Neural cell (in vitro differentiated cells): ENCODE results near the gene CCR7. TPM values are rescaled to one million over a fixed set of nuclear protein-coding genes. Genes with fewer than 3 reads are reported as not detected.

ENCODE experiments used
- H2AFZ ChIP-seq: fragments of 200-600, 300-800 bp; sonication (generic), shearing (Covaris generic); 2 replicates; pipeline ENCODE4 v1.6.0; 2014; ENCODE audit warnings: low read depth, mild to moderate bottlenecking, antibody characterized with exemption, low read length, moderate library complexity
- H3F3A ChIP-seq: fragments of 200-600 bp; shearing (Covaris generic); 2 replicates; pipeline ENCODE4 v1.6.1; 2016; ENCODE audit warnings: mild to moderate bottlenecking, moderate library complexity, mixed read lengths, antibody characterized with exemption, low read length; ENCODE audit not compliant: insufficient read depth, poor library complexity, severe bottlenecking
- H3K27ac ChIP-seq: fragments of 200-600, 300-800 bp; sonication (generic), shearing (Covaris generic); 2 replicates; pipeline ENCODE4 v1.5.1; 2014; ENCODE audit warnings: mild to moderate bottlenecking, low read length, moderate library complexity
- H3K27me3 ChIP-seq: fragments of 300-800, 200-600 bp; sonication (generic), shearing (Covaris generic); 2 replicates; pipeline ENCODE4 v1.6.0; 2014; ENCODE audit warnings: mild to moderate bottlenecking, low read depth, low read length, moderate library complexity; ENCODE audit not compliant: insufficient read depth
- H3K36me3 ChIP-seq: fragments of 300-800, 200-600 bp; sonication (generic), shearing (Covaris generic); 2 replicates; pipeline ENCODE4 v1.5.1; 2014; ENCODE audit warnings: mild to moderate bottlenecking, antibody characterized with exemption, low read length, moderate library complexity; ENCODE audit not compliant: insufficient read depth
- H3K4me2 ChIP-seq: fragments of 300-800, 200-600 bp; sonication (generic), shearing (Covaris generic); 2 replicates; pipeline ENCODE4 v1.6.0; 2014; ENCODE audit warnings: mild to moderate bottlenecking, low read length
- H3K4me3 ChIP-seq: fragments of 300-800, 200-600 bp; sonication (generic), shearing (Covaris generic); 2 replicates; pipeline ENCODE4 v1.5.1; 2014; ENCODE audit warnings: mild to moderate bottlenecking, low read length, moderate library complexity
- H3K79me2 ChIP-seq: fragments of 200-600 bp; shearing (Covaris generic); replicated peaks from 2 replicates; pipeline ENCODE4 v1.6.0; 2014; ENCODE audit warnings: mild to moderate bottlenecking, low read length, moderate library complexity; ENCODE audit not compliant: insufficient read depth
- H3K9ac ChIP-seq: fragments of 300-800, 200-600 bp; sonication (generic), shearing (Covaris generic); 2 replicates; pipeline ENCODE4 v1.6.1; 2016; ENCODE audit warnings: mild to moderate bottlenecking, low read length, mixed read lengths
- H3K9me2 ChIP-seq: fragments of 200-600 bp; shearing (Covaris generic); 2 replicates; pipeline ENCODE4 v1.6.1; 2016; ENCODE audit warnings: mild to moderate bottlenecking, low read length, mixed read lengths; ENCODE audit not compliant: insufficient read depth
- H3K9me3 ChIP-seq: fragments of 200-600, 300-800 bp; sonication (generic), shearing (Covaris generic); 2 replicates; pipeline ENCODE4 v1.6.1; 2016; ENCODE audit warnings: mild to moderate bottlenecking, mixed run types, low read length, moderate library complexity, mixed read lengths
- H4K20me1 ChIP-seq: fragments of 200-600 bp; shearing (Covaris generic); 2 replicates; pipeline ENCODE4 v1.6.1; 2016; ENCODE audit warnings: mild to moderate bottlenecking, mixed run types; ENCODE audit not compliant: insufficient read depth
- CTCF ChIP-seq: fragments of 450-650 bp; IDR thresholded peaks from 2 replicates; pipeline ENCODE4 v1.5.1; 2014; ENCODE audit warnings: antibody characterized with exemption, mild to moderate bottlenecking, moderate library complexity; ENCODE audit not compliant: poor library complexity, severe bottlenecking
- EP300 ChIP-seq: fragments of 450-650 bp; conservative IDR thresholded peaks from 2 replicates; pipeline ENCODE4 v1.6.1; 2014; ENCODE audit warnings: antibody characterized with exemption, mild to moderate bottlenecking, moderate library complexity; ENCODE audit not compliant: poor library complexity, severe bottlenecking
- EZH2 ChIP-seq: fragments of 200-600, 300-800 bp; shearing (Covaris generic), sonication (generic); IDR thresholded peaks from 2 replicates; pipeline ENCODE4 v1.6.1; 2014; ENCODE audit warnings: antibody characterized with exemption, low read length, borderline replicate concordance, mild to moderate bottlenecking; ENCODE audit not compliant: insufficient read depth, poor library complexity, severe bottlenecking
- MXI1 ChIP-seq: fragments of 450-650 bp; conservative IDR thresholded peaks from 2 replicates; pipeline ENCODE4 v1.6.1; 2014; ENCODE audit warnings: antibody characterized with exemption, mild to moderate bottlenecking; ENCODE audit not compliant: poor library complexity, severe bottlenecking
- POLR2AphosphoS5 ChIP-seq: IDR thresholded peaks from 2 replicates; pipeline ENCODE4 v1.6.1; 2012
- RAD21 ChIP-seq: fragments of 450-650 bp; conservative IDR thresholded peaks from 2 replicates; pipeline ENCODE4 v1.6.1; 2014; ENCODE audit warnings: antibody characterized with exemption, mild to moderate bottlenecking, moderate library complexity
- REST ChIP-seq: IDR thresholded peaks from 2 replicates; pipeline ENCODE4 v1.6.1; 2012; ENCODE audit warnings: borderline replicate concordance
- SMC3 ChIP-seq: fragments of 450-650 bp; conservative IDR thresholded peaks from 2 replicates; pipeline ENCODE4 v1.6.1; 2014; ENCODE audit warnings: antibody characterized with exemption, mild to moderate bottlenecking, moderate library complexity; ENCODE audit not compliant: poor library complexity
- TAF1 ChIP-seq: IDR thresholded peaks from 2 replicates; pipeline ENCODE4 v1.6.1; 2012; ENCODE audit warnings: low read depth
- polyA plus RNA-seq: library from polyadenylated mRNA; depleted of rRNA; stranded (reverse); fragments of >200 nt; gene quantifications from 2 replicates; pipeline ENCODE4 v1.2.3, GENCODE V29; 2014

CCR7 gene
- polyA plus RNA-seq, 1 donor from 2014 or later = not detected

GRCh38 chr17:40553694-40554534 is 11.4 kb downstream of the CCR7 start:
- Histone ChIP-seq H3K9me2 (no peaks in the 10 kb centered on the region), H2AFZ (no peak overlapping the region), H3K27ac (no peak overlapping the region), H3K9me3 (no peaks in the 10 kb centered on the region), H3K36me3 (no peaks in the 10 kb centered on the region), H3K4me2 (no peak overlapping the region), H3K4me3 (no peak overlapping the region), H3K9ac (no peak overlapping the region), H3F3A (no peaks in the 10 kb centered on the region), H3K79me2 (no peaks in the 10 kb centered on the region), H4K20me1 (no peaks in the 10 kb centered on the region), H3K27me3 (no peaks in the 10 kb centered on the region)
- TF ChIP-seq RAD21 (no peak), CTCF (no peak), EZH2 (no peak), TAF1 (no peak)

- Histone ChIP-seq H3K9me2 (no peaks in the 10 kb centered on the region), H3K27ac (no peak overlapping the region), H3K4me3 (no peak overlapping the region), H3K36me3 (no peaks in the 10 kb centered on the region), H4K20me1 (no peaks in the 10 kb centered on the region), H3K79me2 (no peaks in the 10 kb centered on the region), H3K4me2 (no peak overlapping the region), H3K27me3 (no peaks in the 10 kb centered on the region), H3K9ac (no peak overlapping the region), H3K9me3 (no peaks in the 10 kb centered on the region), H2AFZ (no peak overlapping the region), H3F3A (no peaks in the 10 kb centered on the region)
- TF ChIP-seq RAD21 (no peak), TAF1 (no peak), POLR2AphosphoS5 (no peak), SMC3 (no peak), EZH2 (no peak), MXI1 (no peak), EP300 (no peak), REST (no peak), CTCF (no peak)
These were observed 12.2 kb downstream of the CCR7 start for GRCh38 chr17:40552806-40553693.
